ENCODE measurements around the gene CDK5RAP2.

- no peak for TF ChIP-seq FOXM1 (IDR thresholded peaks at IDR 0.05; ENCODE audit: borderline replicate concordance, low read depth)
- TF ChIP-seq, protein P1, sequence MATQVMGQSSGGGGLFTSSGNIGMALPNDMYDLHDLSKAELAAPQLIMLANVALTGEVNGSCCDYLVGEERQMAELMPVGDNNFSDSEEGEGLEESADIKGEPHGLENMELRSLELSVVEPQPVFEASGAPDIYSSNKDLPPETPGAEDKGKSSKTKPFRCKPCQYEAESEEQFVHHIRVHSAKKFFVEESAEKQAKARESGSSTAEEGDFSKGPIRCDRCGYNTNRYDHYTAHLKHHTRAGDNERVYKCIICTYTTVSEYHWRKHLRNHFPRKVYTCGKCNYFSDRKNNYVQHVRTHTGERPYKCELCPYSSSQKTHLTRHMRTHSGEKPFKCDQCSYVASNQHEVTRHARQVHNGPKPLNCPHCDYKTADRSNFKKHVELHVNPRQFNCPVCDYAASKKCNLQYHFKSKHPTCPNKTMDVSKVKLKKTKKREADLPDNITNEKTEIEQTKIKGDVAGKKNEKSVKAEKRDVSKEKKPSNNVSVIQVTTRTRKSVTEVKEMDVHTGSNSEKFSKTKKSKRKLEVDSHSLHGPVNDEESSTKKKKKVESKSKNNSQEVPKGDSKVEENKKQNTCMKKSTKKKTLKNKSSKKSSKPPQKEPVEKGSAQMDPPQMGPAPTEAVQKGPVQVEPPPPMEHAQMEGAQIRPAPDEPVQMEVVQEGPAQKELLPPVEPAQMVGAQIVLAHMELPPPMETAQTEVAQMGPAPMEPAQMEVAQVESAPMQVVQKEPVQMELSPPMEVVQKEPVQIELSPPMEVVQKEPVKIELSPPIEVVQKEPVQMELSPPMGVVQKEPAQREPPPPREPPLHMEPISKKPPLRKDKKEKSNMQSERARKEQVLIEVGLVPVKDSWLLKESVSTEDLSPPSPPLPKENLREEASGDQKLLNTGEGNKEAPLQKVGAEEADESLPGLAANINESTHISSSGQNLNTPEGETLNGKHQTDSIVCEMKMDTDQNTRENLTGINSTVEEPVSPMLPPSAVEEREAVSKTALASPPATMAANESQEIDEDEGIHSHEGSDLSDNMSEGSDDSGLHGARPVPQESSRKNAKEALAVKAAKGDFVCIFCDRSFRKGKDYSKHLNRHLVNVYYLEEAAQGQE (IDR thresholded peaks at IDR 0.05; ENCODE audit: low read depth) = no peak
- no peak for TF ChIP-seq ZBTB7A (IDR thresholded peaks at IDR 0.05; ENCODE audit: low read depth)
- no peak for TF ChIP-seq EP300 (IDR thresholded peaks at IDR 0.05; ENCODE audit: borderline replicate concordance)
- no peak for TF ChIP-seq TAF1 (IDR thresholded peaks at IDR 0.05; ENCODE audit: low read depth)
Observed at GRCh38 chr9:120474591-120475243, 105.2 kb downstream of the CDK5RAP2 start.
